GM21576 (cell line): ENCODE measurements around the gene PET100.

Source experiments
- ATAC-seq: cut with Tn5 transposase; IDR thresholded peaks from one replicate; pipeline ENCODE4 v1.9.1; 2021; ENCODE audit warnings: mild to moderate bottlenecking, moderate library complexity; ENCODE audit not compliant: unreplicated experiment

Gene PET100

DNA sequence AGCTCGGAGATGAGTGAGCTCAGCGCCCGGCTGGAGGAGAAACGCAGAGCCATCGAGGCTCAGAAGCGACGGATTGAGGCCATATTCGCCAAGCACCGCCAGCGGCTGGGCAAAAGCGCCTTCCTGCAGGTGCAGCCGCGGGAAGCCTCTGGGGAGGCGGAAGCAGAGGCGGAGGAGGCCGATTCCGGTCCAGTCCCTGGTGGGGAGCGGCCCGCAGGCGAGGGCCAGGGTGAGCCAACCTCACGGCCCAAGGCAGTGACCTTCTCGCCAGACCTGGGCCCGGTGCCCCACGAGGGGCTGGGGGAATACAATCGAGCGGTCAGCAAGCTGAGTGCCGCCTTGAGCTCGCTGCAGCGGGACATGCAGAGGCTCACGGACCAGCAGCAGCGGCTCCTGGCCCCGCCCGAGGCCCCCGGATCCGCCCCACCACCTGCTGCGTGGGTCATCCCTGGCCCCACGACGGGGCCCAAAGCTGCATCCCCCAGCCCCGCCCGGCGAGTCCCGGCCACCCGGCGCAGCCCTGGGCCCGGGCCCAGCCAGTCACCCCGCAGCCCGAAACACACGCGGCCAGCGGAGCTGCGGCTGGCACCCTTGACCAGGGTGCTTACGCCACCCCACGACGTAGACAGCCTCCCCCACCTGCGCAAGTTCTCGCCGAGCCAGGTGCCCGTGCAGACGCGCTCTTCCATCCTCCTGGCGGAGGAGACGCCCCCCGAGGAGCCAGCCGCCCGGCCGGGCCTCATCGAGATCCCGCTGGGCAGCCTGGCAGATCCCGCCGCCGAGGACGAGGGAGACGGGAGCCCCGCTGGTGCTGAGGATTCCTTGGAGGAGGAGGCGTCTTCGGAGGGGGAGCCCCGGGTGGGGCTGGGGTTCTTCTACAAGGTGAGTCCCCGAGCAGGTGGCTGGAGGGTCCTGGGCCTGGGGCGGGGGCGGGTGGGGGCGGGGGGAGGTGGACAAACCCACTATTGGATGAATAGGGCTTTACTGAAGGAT lies 17.0 kb upstream of the PET100 start:
- no peak for ATAC-seq

DNA sequence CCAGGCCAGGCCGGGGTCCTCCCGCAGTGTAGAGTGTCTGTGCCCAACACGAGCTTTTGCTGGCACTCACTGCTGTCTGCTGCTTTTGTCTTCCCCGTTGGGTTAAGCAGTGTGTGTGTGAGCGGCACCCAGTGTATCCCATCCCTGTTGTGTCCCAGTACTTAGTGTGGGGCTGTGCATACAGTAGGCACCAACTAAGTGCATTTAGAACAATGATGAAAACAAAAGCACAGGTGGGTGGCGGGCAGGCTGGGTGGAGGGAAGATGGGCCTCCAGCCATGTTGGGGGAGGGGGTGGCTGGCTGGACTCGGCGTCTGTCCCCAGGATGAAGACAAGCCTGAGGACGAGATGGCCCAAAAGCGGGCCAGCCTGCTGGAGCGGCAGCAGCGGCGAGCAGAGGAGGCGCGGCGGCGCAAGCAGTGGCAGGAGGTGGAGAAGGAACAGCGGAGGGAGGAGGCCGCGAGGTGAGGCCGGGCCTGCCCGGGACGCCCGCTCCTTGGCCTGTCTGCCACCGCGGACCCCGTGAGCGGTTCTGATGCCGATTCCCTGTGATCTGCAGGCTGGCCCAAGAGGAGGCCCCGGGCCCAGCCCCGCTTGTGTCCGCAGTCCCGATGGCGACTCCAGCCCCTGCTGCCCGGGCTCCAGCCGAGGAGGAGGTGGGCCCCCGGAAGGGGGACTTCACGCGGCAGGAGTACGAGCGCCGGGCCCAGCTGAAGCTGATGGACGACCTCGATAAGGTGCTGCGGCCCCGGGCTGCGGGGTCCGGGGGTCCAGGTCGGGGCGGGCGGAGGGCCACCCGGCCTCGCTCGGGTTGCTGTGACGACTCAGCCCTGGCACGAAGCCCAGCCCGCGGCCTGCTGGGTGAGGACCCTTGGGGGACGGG lies 14.5 kb upstream of the PET100 start:
- ATAC-seq, result no peak

DNA sequence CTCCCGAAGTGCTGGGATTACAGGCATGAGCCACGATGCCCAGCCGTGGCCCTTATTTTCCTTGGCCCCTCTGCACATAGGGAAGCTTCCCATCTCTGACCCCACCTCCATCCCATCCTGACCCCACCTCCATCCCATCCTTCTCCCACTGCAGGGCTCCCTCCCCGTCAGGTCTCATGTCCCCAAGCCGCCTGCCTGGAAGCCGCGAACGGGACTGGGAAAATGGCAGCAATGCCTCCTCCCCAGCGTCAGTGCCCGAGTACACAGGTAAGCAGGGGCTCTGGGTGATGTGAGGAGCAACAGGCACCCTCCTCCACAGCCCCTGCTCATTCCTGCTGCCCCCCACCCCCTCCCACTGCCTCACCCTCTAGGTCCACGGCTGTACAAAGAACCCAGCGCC lies 12.4 kb upstream of the PET100 start:
- no peak for ATAC-seq

DNA sequence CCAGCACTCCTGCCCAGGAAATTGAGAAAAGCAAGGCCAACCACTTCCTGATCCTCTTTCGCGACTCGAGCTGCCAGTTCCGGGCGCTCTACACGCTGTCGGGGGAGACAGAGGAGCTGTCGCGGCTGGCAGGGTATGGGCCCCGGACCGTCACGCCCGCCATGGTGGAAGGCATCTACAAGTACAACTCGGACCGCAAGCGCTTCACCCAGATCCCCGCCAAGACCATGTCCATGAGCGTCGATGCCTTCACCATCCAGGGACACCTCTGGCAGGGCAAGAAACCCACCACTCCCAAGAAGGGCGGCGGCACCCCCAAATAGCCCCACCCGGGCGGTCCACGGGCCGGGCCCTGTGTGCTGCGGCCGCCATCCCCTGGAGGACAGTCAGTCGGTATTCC lies 11.9 kb upstream of the PET100 start:
- no peak for ATAC-seq

DNA sequence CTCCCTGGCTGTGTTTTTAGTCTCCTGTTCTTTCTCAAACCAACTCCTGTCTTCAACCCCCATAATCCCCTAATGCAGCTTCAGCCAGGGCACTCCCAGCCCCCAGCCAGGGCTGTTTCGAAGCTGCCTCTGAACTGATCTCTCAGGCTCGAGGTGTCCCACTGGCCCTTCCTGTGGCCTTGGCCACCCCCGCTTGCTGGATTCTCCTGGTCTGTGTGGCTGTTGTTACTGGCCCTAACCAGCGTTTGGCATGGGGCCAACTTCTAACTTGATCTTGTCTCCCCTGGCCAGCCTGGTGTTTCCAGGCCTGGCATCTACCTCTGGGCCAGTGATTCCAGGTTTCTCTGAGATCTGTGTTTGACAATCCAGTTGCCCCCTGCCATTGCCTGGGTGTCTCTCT lies 11.2 kb upstream of the PET100 start:
- ATAC-seq, result no peak

DNA sequence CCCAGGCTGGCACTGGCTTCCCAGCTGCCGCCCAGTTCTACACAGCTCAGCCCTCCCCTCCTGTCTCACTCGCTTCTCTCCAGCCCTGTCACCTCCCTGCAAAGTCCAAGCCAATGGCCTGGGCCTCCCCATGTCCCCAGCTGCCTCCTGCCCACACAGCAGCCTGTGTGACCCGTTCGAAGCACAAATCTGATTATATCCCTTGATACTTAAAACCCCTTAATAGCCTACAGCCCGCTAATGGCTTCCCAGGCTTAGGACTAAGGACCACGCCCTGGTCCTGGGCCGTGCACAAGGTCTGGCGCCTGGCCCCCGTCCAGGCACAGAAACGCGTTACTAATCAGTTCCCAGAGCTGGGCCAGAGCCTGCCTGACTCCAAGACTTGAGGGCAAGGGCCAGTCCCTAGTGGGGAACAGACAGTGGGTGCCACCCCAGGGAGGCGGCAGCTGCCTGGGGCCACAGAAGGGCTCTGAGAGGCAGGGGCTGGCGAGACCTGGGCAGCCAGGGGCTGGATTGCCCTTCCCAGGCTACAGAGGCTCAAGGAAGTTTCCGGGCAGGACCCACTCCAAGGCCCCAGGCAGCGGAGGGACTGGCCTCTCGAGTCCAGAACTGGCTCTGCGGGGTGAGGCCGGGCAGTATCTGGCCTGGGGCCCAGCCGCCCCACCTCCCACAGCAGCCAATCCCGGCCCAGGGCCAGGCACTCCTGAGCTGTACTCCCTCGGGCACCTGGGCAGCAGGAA lies 10.7 kb upstream of the PET100 start:
- no peak for ATAC-seq

DNA sequence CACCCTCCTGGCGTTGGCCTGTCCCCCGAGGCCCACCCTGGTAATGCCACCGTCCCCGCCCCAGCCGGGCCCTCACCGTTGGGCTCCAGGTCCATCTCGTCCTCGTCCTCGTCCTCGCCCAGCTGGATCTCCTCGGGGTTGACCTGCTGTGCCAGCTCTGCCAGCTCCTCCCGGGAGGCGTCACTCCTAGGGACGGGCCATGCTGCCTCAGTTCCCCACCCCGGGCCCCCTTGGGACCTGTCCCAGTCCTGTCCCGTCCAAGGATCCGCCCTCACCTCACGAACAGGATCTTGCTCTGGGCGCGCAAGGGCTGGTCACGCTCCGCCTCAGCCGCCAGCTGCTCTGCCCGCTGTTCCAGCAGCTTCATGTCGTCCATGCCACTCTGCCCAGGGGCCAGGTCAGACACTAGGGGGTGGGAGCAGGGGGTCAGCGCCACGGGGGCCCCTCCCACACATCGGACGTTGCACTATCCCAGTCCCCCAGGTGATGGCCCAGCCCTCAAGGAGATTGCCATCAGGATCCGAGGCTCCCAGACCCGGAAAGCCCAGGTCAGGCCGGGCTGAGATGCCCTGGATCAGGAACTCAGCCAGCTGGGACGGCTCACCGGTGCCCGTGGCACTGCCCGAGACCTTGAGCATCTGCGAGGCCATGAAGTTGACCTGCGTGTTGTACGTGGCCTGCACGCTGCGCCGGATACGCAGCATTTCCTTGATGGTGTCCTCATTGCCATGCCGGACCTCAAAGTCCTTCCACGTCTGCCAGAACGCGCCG lies 9.7 kb upstream of the PET100 start:
- no peak for ATAC-seq

DNA sequence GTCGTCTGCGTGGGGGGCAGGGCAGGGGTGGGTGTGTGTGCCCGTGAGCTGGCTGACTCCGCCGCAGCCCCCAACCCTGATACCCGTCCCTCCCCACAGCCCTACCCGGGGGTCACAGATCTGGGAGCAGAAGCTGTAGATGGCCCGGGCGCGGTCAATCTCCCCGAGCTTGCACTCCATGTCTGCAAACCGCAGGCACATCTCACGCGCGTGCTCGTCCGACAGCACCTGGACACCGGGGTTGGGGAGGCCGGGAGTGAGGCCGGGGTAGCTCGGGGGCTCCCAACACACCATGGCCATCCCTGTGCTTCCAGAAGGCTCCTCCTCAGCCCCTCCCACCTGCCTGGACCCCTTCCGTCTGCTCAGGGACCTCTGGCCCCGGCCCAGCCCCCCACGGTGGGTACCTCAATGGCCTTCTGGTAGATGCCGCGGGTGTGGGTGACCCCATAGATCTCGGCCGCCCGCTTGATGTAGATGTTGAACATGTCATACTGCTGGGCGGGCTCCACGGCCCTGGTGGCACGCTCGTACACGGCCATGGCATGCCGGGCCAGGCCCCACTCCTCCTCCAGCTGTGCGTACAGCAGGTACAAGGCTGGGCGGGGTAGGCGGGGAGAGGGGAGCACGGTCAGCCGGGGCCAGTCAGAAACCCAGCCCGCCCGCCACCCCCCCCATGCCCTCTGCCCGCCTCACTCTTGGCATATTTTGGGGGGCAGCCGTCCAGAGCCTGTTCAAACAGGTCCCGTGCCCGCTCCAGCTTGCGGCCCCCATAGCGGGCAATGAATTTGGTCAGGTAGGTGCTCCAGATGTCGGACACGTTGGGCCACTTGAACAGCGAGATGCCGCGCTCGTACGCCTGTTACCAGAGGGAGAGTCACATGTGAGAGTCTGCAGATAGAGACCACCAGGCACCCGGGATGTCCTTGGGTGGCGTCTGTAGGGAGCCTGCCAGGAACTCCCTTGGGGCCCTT lies 8.9 kb upstream of the PET100 start:
- no peak for ATAC-seq

DNA sequence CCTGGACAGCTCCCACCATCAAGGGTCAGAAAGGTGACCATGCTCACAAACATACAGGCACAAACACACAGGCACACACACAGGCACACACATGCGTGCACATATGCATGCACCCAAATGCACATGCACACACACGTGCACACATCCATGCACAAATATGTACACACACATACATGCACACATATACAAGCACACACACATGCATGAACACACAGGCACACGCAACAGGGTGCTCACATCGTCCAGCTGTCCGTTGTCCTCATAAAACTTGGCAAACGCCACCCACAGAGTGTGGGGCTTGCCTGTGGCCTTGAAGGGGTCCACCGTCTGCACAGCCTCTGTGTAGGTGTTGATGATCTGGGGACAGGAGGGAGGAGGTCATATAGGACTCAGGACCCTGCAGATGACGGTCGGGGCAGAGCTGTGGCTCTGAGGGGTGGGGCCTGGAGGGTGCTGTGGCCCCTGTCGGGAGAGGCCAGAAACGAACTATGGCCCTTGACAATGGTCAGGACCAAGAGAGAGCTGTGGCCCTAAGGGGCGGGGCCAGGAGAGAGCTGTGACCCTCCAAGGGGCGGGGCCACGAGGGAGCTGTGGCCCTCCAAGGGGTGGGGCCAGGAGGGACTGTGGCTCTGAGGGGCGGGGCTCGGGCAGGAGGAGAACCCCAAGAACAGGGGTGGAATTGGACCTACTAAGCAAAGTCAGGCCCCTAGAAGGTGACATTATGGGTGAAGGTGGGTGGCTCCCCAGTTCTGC lies 6.5 kb upstream of the PET100 start:
- no peak for ATAC-seq

DNA sequence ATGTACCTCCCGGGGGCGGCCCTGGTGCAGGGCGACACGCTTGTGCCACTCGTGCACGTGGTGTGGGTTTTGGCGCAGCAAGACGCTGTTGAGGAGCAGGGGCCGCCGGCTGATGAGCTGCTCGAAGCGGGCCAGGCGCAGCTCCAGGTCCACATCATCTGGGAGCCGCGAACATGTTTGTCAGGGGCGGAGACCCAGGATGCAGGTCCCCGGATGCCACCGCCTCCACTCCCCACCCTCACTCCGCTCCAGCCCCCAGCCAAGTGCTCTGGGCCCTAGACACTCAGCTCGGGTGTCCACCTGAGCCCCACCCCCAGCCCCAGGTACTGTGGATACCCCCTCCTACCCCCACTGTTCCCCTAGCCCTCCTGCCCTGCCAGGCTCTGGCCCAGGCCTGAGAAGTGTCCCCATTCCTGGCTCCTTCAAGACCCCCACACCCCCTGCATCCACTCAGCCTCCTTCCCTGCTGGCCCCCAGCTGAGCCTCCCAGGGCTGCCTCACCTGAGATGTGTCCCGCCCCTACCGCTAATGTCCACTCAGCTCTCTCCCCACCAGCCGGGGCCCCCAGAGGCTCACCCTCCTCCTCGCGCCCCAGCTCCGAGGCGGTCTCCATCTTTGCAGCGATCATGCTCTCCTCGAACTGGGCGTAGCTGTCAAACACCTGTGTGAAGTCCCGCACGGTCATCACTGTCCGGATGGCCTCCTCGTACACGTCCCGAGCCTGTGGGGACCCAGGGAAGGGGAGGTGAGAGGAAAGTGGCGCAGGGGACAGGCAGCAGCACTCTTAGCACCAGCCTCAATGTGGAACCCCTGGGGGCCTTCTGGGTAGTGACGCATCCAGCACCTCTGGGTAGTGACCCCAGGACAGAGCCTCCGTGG lies 5.6 kb upstream of the PET100 start:
- no peak for ATAC-seq

DNA sequence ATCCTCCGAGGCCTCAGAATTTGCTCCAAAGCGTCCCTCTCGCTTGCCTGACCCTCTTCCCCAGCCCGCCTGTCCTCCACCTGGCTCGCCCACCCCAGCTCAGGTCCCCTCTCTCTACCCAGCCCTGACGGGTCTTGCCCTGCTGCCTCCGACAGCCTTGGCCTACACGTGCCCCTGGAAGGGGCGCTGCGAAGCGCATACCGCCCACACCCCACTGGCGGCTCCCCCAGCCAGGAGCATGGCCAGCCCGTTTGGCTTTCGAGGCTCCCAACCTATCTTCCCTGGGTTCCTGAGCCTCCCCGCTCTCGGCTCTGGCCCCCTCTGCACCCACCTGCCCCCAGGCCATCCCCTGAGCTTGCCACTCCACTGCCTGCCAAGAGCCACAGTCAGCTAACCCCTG lies 4.8 kb upstream of the PET100 start:
- no peak for ATAC-seq

DNA sequence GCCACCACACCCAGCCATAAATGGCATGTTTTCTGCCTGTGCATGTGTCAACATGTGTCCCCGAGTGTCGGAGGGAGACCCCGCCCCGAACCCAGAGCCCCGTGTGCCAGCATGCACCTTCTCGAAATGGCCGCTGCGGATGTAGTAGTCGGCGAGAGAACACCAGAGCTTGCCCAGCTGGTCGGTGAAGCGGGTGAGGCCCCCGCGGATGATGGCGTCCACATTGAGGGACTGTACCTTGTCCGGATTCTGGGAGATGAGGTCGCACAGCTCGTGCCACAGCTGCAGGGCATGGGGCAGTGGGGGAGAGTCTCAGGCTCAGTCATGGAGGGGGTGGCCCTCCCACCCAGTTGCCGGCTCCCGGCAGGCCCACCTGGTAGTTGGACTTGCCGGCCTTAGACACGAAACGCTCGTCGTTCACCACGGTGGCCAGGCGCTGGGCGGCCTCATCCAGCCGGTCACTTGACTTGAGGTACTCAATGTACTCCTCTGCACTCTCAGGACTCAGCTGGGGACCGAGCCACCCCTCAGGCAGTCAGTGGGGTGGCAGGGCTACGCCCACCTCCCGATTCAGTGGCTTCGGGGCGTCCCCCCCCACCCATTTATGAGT lies 3.7 kb upstream of the PET100 start:
- no peak for ATAC-seq

DNA sequence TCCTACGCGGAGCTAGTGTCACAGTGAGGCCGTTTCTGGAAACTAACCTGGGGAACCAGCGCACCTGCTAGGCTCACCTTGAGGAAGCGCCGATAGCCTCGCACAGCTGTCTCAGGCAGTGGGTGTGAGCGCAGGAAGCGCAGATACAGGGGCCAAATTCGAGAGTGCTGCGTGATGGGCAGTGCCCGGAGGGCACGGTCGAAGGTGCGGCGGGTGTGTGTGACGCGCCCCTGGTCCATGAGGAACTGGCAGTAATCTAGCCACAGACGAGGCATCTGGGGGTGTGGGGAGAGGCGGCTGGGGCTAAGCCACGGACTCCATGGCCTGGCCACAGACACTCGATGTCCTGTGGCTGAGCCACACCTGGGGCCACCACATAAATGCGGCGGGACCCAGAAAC lies 2.4 kb upstream of the PET100 start:
- ATAC-seq, result no peak

DNA sequence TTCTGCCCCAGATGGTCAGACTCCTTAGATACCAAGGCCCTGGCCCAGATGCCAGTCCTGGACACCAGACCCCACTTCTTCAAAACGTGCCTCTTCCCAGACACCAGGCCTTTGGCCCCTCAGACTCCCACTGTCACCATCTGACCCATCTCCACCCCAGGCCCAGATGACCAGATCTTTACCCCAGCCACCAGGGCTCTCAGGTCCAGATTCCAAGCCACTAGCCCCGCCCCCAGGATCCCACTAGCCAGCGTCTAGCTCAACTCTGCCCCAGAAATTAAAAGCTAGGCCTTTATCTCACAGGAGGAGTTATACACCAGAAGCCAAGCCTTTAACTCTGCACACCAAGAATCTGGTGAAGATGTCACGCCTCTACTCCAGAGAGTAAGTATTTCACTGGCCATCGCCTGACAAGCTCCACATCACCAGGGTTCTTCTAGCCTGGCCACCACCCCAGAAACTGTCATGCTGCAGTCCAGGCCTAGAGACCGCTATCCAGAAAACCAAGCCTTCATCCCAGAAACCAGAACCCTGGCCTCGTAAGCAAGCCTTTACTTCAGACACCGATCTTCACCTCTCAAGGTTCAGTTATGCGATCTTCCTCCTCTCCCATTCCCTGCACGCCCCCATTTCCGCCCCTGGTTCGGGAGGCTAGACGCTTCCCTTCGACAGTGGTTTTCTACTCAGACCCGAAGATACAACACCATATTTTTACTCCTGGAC lies 843 bp upstream of the PET100 start:
- no peak for ATAC-seq

DNA sequence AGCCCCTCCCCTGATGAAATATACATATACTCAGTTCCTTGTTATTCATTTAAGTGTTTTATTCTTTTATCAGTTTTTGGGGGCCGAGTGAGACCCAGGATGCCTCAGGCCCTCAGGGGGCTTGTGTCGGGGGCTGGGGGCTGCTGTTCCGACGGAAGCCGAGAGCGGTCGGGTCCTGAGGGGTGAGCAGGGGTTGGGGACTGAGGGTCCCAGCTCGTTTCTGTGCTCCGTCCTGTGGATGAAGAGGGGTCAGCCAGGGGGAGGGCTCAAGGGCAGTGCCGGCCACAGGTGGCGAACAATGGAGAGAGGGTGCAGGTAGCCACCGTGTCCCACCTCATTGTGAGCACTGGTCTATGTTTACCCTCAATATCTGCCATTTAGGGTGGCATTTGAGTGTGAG lies 2.0 kb downstream of the PET100 start:
- no peak for ATAC-seq
